H9 (cell line): Measurements from ENCODE around the gene SIM1. TPM values are rescaled to one million over a fixed set of nuclear protein-coding genes. Genes with fewer than 3 reads are reported as not detected.
A peak's percentile ranks its signal among the peaks of the same experiment; 100 is the strongest.

Experiments used
- DNase-seq: peaks from one replicate; pipeline ENCODE4 v3.0.0-alpha.2; 2017
- H2AFZ ChIP-seq: one replicate; pipeline ENCODE4 v1.6.1; 2013; ENCODE audit warnings: mild to moderate bottlenecking, low read length, control low read depth, moderate library complexity
- H2AK5ac ChIP-seq: 2 replicates; pipeline ENCODE4 v1.6.1; 2013; ENCODE audit warnings: low read length, control low read depth, mixed read lengths; ENCODE audit not compliant: insufficient read length
- H2BK120ac ChIP-seq: one replicate; pipeline ENCODE4 v1.6.1; 2013; ENCODE audit warnings: low read depth, mild to moderate bottlenecking, low read length, control low read depth, inconsistent platforms; ENCODE audit not compliant: poor library complexity, severe bottlenecking
- H2BK12ac ChIP-seq: 2 replicates; pipeline ENCODE4 v1.6.1; 2013; ENCODE audit warnings: low read length, control low read depth, mixed read lengths, low read depth; ENCODE audit not compliant: insufficient read length
- H2BK15ac ChIP-seq: 2 replicates; pipeline ENCODE4 v1.6.1; 2013; ENCODE audit warnings: low read depth, low read length, control low read depth
- H2BK20ac ChIP-seq: one replicate; pipeline ENCODE4 v1.6.1; 2013; ENCODE audit warnings: low read depth, mild to moderate bottlenecking, low read length, control low read depth, inconsistent platforms; ENCODE audit not compliant: poor library complexity, severe bottlenecking
- H2BK5ac ChIP-seq: 2 replicates; pipeline ENCODE4 v1.6.1; 2013; ENCODE audit warnings: low read length, control low read depth, mixed read lengths; ENCODE audit not compliant: insufficient read length
- H3K14ac ChIP-seq: 2 replicates; pipeline ENCODE4 v1.6.1; 2013; ENCODE audit warnings: low read length, control low read depth; ENCODE audit not compliant: insufficient read depth
- H3K18ac ChIP-seq: 2 replicates; pipeline ENCODE4 v1.6.1; 2013; ENCODE audit warnings: low read depth, mild to moderate bottlenecking, mixed read lengths, low read length, control low read depth; ENCODE audit not compliant: insufficient read length
- H3K23ac ChIP-seq: 2 replicates; pipeline ENCODE4 v1.6.1; 2013; ENCODE audit warnings: low read length, control low read depth, mixed read lengths, low read depth; ENCODE audit not compliant: insufficient read length
- H3K23me2 ChIP-seq: 2 replicates; pipeline ENCODE4 v1.6.1; 2013; ENCODE audit warnings: low read depth, mild to moderate bottlenecking, mixed read lengths, low read length, control low read depth; ENCODE audit not compliant: insufficient read length, poor library complexity, severe bottlenecking
- H3K27ac ChIP-seq: 2 replicates; pipeline ENCODE4 v1.5.1; 2013; ENCODE audit warnings: low read length, control low read depth, mixed read lengths, low read depth; ENCODE audit not compliant: insufficient read length
- H3K27me3 ChIP-seq: 2 replicates; pipeline ENCODE4 v1.6.1; 2013; ENCODE audit warnings: low read length, control low read depth, inconsistent platforms; ENCODE audit not compliant: insufficient read depth
- H3K4ac ChIP-seq: 2 replicates; pipeline ENCODE4 v1.6.1; 2013; ENCODE audit warnings: low read depth, mild to moderate bottlenecking, control low read depth, inconsistent platforms, low read length, moderate library complexity
- H3K4me1 ChIP-seq: 2 replicates; pipeline ENCODE4 v1.6.1; 2013; ENCODE audit warnings: low read length, control low read depth, inconsistent platforms; ENCODE audit not compliant: insufficient read depth
- H3K4me2 ChIP-seq: 2 replicates; pipeline ENCODE4 v1.6.1; 2013; ENCODE audit warnings: low read length, control low read depth, mixed read lengths; ENCODE audit not compliant: insufficient read length, insufficient read depth
- H3K56ac ChIP-seq: 2 replicates; pipeline ENCODE4 v1.6.1; 2013; ENCODE audit warnings: low read depth, mild to moderate bottlenecking, mixed read lengths, low read length, control low read depth; ENCODE audit not compliant: insufficient read length
- H3K79me1 ChIP-seq: 2 replicates; pipeline ENCODE4 v1.6.1; 2013; ENCODE audit warnings: low read depth, mild to moderate bottlenecking, moderate library complexity, low read length, control low read depth, inconsistent platforms; ENCODE audit not compliant: insufficient read depth, poor library complexity, severe bottlenecking
- H3K79me2 ChIP-seq: 2 replicates; pipeline ENCODE4 v1.6.1; 2013; ENCODE audit warnings: low read length, control low read depth, inconsistent platforms; ENCODE audit not compliant: insufficient read depth
- H3K9ac ChIP-seq: 2 replicates; pipeline ENCODE4 v1.6.1; 2013; ENCODE audit warnings: low read length, control low read depth, mixed read lengths; ENCODE audit not compliant: insufficient read length; ENCODE audit errors: extremely low read depth
- H3K9me3 ChIP-seq: one replicate; pipeline ENCODE4 v1.6.1; 2013; ENCODE audit warnings: low read depth, low read length, inconsistent platforms; ENCODE audit not compliant: control insufficient read depth
- H3T11ph ChIP-seq: one replicate; pipeline ENCODE4 v1.6.1; 2013; ENCODE audit warnings: mild to moderate bottlenecking, low read length, control low read depth, inconsistent platforms
- H4K20me1 ChIP-seq: one replicate; pipeline ENCODE4 v1.6.1; 2013; ENCODE audit not compliant: control insufficient read depth, insufficient read length, insufficient read depth
- H4K5ac ChIP-seq: 2 replicates; pipeline ENCODE4 v1.6.1; 2013; ENCODE audit warnings: low read depth, mild to moderate bottlenecking, mixed read lengths, low read length, control low read depth; ENCODE audit not compliant: insufficient read length
- H4K8ac ChIP-seq: replicated peaks from 2 replicates; pipeline ENCODE4 v1.6.1; 2013; ENCODE audit warnings: low read length, control low read depth, mixed read lengths, low read depth; ENCODE audit not compliant: insufficient read length
- H4K91ac ChIP-seq: 2 replicates; pipeline ENCODE4 v1.6.1; 2013; ENCODE audit warnings: low read depth, mild to moderate bottlenecking, moderate library complexity, mixed read lengths, low read length, control low read depth; ENCODE audit not compliant: insufficient read length
- H3K27ac Mint-ChIP-seq, 3 experiments: 2 replicates in 2 of 3; 3 replicates in 1 of 3; pipeline ENCODE4 v1.8.0; 2020 to 2021; ENCODE audit warnings: mixed read lengths in 3 of 3, mild to moderate bottlenecking in 1 of 3, moderate library complexity in 1 of 3
- H3K27me3 Mint-ChIP-seq: 2 replicates; pipeline ENCODE4 v1.8.0; 2021; ENCODE audit warnings: low read depth, mild to moderate bottlenecking, moderate library complexity, mixed read lengths
- H3K36me3 Mint-ChIP-seq, 3 experiments: 2 replicates in 2 of 3; 3 replicates in 1 of 3; pipeline ENCODE4 v1.8.0; 2020 to 2021; ENCODE audit warnings: low read depth in 3 of 3, mixed read lengths in 3 of 3; ENCODE audit not compliant: insufficient read depth in 1 of 3
- H3K4me1 Mint-ChIP-seq, 2 experiments: 2 replicates each; pipeline ENCODE4 v1.8.0; 2020; ENCODE audit warnings: mixed read lengths in 2 of 2
- H3K4me3 Mint-ChIP-seq, 2 experiments: 2 replicates in 1 of 2; 3 replicates in 1 of 2; pipeline ENCODE4 v1.8.0; 2020 to 2021; ENCODE audit warnings: mild to moderate bottlenecking in 2 of 2, mixed read lengths in 2 of 2, moderate library complexity in 1 of 2
- H3K9me3 Mint-ChIP-seq, 2 experiments: 2 replicates in 1 of 2; 3 replicates in 1 of 2; pipeline ENCODE4 v1.8.0; 2020; ENCODE audit warnings: mild to moderate bottlenecking in 2 of 2, mixed read lengths in 2 of 2, moderate library complexity in 1 of 2
- WGBS: extraction: QIAGEN DNeasy Blood & Tissue Kit; methylation state at CpG from one replicate; pipeline ENCODE4 v1.1.7; 2013; ENCODE audit warnings: missing lambda C conversion rate, low lambda C conversion rate, mixed read lengths; ENCODE audit not compliant: insufficient read length; ENCODE audit errors: extremely low coverage; 5-methylcytosine and 5-hydroxymethylcytosine counted together
- total RNA-seq: library from RNA; stranded (reverse); gene quantifications from 2 replicates; pipeline ENCODE4 v1.2.1, GENCODE V29; 2021
- TF ChIP-seq, protein P1 (sequence below): fragments of 200-600 bp; sonication (generic); conservative IDR thresholded peaks from 3 replicates; pipeline ENCODE4 v1.8.0; 2021; ENCODE audit warnings: antibody characterized with exemption, mild to moderate bottlenecking

SIM1 gene
- total RNA-seq, 1 experiment from 2014 or later = not detected

DNA sequence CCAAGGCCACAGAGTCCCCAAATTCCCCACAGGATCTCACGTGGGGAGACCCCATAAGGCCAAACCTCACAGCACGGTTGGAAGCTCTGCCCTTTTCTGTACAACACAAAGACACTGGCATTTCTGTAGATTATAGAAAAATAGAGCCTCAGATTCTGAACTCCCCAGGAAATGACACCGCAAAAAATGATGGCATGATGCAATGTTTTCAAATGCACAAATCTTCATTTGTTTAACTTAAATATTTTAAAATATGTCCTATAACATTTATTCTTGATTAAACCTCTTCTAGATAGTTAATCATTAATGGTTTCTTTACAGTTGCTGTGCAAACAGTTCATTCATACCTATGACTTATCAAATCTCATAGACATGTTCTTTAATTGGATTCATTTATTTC lies 33.8 kb downstream of the SIM1 start:
- Histone ChIP-seq H3K9ac (no peak overlapping the region), H2AFZ (no peak overlapping the region), H3K4me2 (no peak overlapping the region), H4K5ac (no peak overlapping the region), H3K9me3 (no peaks in the 10 kb centered on the region), H3K18ac (no peak overlapping the region), H3K23ac (no peak overlapping the region), H3K56ac (no peak overlapping the region), H2BK12ac (no peak overlapping the region), H3K27me3 (no peaks in the 10 kb centered on the region), H2BK20ac (no peak overlapping the region), H4K8ac (no peak overlapping the region), H2BK5ac (no peak overlapping the region), H2BK15ac (no peak overlapping the region), H3K79me2 (no peaks in the 10 kb centered on the region), H3T11ph (no peak overlapping the region), H3K27ac (no peak overlapping the region), H3K4me1 (peaks cover 4% of the 10 kb centered on the region; the same call in 1 of the 2 replicates), H3K23me2 (no peaks in the 10 kb centered on the region), H4K20me1 (no peaks in the 10 kb centered on the region), H2AK5ac (no peak overlapping the region), H3K79me1 (no peaks in the 10 kb centered on the region), H4K91ac (no peak overlapping the region), H3K14ac (no peak overlapping the region), H3K4ac (no peak overlapping the region), H2BK120ac (peak overlapping the region; percentile 30)
- TF ChIP-seq, protein P1, sequence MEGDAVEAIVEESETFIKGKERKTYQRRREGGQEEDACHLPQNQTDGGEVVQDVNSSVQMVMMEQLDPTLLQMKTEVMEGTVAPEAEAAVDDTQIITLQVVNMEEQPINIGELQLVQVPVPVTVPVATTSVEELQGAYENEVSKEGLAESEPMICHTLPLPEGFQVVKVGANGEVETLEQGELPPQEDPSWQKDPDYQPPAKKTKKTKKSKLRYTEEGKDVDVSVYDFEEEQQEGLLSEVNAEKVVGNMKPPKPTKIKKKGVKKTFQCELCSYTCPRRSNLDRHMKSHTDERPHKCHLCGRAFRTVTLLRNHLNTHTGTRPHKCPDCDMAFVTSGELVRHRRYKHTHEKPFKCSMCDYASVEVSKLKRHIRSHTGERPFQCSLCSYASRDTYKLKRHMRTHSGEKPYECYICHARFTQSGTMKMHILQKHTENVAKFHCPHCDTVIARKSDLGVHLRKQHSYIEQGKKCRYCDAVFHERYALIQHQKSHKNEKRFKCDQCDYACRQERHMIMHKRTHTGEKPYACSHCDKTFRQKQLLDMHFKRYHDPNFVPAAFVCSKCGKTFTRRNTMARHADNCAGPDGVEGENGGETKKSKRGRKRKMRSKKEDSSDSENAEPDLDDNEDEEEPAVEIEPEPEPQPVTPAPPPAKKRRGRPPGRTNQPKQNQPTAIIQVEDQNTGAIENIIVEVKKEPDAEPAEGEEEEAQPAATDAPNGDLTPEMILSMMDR = no peak
- Mint-ChIP-seq H3K4me3 (no peak overlapping the region), H3K27ac (no peak overlapping the region), H3K9me3 (no peaks in the 10 kb centered on the region), H3K4me1 (peaks cover 24 to 36% of the 10 kb centered on the region in 2 experiments), H3K36me3 (no peaks in the 10 kb centered on the region), H3K27me3 (no peaks in the 10 kb centered on the region)
- no CpG with 5 or more reads among the region's 3 CpGs for WGBS
- DNase-seq = no peak
